Measurements from ENCODE around the gene BEND7.
A peak's percentile ranks its signal among the peaks of the same experiment; 100 is the strongest.

BEND7 gene

GRCh38 chr10:13520194-13520593, 8.6 kb downstream of the BEND7 start:
- no peak for DNase-seq

GRCh38 chr10:13518076-13518692, 10.6 kb downstream of the BEND7 start:
- no peak for DNase-seq

DNA sequence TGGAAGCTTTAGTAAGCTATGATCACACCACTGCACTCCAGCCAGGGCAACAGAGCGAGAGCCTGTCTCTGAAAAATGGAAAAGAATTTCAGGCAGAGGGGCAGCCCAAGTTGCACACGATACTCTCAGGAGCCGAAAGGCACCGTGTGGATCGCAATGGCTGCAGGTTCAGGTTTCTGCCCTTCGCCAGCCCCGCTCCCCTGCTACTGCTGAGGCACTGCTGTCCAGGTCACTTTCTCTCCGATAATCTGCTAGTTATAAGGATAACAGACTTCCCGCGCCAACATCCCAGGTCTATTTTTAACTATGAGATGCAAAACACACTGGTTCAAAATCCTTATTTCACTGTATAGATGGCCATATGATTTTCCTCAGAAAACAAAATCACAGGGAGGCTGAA, 11.1 kb downstream of the BEND7 start:
- DNase-seq, result no peak

GRCh38 chr10:13516176-13516575, 12.6 kb downstream of the BEND7 start:
- no peak for DNase-seq

GRCh38 chr10:13515467-13515866, 13.3 kb downstream of the BEND7 start:
- no peak for DNase-seq

DNA sequence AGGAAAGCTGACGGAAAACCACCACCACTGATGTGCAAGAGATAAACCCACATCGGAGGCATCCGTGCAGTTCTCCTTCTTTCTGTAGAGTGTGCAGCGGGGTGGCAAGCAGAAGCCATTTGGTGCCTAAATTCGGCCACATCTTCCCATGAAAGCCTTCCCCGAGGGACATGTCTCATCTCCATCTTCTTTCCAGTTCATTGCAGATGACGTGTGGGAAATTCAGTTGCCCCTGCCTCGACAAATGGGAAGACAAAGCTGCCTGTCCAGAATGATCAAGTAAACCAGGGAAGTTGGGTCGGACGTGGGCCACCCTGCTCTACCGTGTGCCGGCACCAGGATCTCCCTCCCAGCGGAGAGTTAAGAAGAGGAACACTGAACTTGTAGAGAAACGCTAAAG, 14.5 kb downstream of the BEND7 start:
- DNase-seq, result no peak

DNA sequence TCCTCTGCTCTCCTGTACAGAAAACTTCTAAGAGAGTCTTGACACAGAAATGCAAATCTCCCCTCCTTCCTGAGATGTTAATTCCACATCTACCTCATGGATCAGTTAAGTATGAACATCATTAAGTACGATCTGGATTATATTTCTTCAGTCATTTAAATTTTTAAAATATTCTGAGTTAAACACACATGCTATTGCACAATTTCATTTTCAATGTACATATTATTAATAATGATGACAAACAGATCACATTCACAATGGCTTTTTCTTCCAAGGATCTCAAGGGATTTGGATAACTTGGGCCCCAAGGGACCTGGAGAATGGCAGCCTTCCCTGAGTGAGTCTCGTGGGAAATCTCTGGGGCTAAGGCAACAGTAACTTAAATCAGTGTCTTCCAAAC, 16.2 kb downstream of the BEND7 start:
- no peak for DNase-seq

DNA sequence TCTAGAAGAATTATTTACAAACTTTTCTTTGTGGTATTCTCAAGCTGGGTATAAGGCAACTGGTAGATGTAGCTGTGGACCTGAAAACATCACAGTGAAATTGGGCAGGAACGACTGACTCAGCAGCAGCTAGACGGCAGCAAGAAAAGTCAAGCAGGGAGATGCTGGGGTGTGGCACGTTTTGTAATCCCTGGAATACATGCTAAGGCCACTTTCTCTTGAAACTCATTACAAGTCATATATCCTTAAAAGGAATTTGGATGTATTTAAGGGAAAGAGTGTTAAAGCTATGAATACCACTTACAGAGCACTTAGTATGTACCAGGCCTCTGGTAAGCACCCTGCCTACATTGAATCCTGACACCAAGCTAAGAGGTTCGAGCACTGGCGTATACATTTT, 17.4 kb downstream of the BEND7 start:
- DNase-seq, result no peak

GRCh38 chr10:13505052-13505680, 23.6 kb downstream of the BEND7 start:
- no peak for DNase-seq

- DNase-seq, result no peak
Observed at GRCh38 chr10:13503745-13504463, 24.9 kb downstream of the BEND7 start.

DNA sequence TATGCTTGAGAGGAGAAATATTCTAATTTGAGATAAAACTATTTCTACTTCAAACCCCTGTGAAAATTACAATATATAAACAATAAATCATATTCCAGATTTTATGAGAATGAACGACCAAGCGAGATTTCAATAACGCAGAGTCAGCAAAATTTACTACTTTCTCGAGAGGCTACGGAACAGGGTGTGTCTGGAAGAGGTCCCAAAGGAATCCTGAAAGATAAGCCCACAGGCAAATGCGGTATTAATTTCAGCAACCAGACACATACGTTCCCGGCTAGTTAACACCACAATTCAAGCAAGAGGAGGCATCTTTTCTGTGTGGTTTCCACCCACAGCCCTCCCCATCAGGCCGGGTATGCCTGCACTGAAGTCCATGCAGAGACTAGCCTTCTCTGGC, 26.4 kb downstream of the BEND7 start:
- no peak for DNase-seq

DNA sequence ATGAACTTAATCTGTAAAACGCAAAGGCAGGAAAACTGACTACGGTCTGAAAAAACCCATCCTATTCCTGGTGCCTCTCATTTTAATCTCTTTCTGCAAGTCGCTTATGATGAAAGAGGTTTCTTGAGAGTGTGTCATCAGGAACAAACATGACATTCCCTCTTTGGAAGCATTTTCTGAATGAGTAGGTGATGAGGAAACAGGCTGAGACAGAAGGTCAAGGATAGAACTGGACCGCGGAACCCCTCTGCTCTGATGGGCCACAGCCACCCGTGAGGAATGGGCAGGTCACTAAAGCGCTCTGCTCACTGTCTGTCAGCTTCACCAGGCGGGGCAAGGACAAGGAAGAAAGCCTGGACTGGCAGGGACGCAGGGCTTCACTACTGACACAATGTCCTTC, 28.6 kb downstream of the BEND7 start:
- no peak for DNase-seq

- no peak for DNase-seq
Observed at GRCh38 chr10:13499150-13499549, 29.7 kb downstream of the BEND7 start.

GRCh38 chr10:13496931-13497330, 31.9 kb downstream of the BEND7 start:
- DNase-seq, result no peak

GRCh38 chr10:13496164-13496563, 32.6 kb downstream of the BEND7 start:
- DNase-seq, result no peak

DNA sequence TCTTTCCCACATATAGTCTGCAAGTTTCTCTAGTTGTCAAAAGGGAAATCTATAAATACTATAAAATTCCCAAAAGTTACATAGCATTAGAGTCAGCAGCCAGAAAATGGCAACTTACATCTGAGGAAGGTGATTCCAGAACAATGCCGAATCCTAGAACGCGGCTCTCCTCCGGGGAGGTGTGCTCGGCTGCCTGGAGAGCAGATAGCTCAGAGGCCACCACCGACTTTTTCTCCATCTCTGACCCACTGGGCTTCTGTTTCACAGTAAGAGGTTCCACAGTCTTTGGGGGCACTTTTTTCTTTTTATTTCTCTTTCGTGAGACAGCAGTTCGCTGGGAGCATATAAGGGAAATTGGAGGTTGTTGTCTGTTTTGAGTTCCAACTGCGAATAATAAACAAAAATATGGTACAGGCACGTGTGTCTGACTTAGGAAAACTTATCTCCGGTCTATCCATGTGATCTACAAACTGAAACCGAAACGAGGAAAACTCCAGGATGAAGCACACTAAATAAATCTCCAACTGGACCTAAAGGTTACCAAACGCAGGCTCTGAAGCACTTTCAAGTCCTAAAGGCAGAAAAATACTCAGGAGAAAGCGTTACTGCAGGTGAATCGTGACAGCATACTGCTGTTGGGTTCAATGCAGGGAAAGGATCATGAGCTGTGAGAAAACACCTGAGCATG, 36.2 kb downstream of the BEND7 start:
- DNase-seq, result no peak

GRCh38 chr10:13491747-13492360, 37.0 kb downstream of the BEND7 start:
- DNase-seq, result no peak

- no peak for DNase-seq
Observed at GRCh38 chr10:13490503-13490902, 38.3 kb downstream of the BEND7 start.

DNA sequence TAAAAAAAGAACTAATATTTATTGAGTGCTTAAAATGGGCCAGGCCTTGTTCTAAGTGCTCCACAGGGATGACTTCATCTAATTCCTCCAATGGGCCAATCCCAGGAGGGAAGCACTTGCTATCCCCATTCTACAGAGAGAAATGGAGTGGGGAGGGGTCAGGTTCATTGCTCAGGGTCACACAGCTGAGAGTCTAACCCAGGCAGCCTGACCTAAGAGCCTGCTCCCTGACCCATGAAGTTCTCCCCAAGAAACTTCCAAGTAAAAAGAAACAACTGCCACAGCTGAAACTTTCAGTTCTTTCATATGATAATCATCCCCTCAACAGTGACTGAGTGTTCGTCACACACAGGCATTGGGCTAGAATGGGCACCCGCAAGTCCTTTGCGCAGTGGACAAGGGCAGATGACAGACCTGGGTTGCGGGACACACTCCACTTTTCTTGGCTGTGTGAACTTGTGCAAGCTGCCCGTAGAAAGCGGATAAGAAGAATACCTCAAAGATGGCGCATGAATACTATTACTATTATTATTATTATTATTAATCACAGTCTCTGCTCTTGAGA, 39.7 kb downstream of the BEND7 start:
- no peak for DNase-seq

DNA sequence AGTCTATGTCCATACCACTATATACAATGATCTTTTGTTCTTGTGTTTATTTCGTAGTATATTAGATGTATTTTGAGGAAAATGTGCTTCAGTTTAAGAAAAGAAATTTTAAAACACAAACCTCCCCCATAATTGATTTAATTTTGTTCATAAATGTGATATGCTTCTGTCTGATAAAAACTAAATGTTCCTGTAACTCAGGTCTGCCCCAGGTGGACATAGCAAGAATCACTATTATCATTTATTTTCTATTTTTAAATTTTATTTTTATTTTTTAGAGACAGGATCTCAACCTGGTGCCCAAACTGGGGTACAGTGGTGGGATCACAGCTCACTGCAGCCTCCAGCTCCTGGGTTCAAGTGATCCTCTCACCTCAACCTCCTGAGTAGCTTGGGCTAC, 43.2 kb downstream of the BEND7 start:
- DNase-seq, result no peak

DNA sequence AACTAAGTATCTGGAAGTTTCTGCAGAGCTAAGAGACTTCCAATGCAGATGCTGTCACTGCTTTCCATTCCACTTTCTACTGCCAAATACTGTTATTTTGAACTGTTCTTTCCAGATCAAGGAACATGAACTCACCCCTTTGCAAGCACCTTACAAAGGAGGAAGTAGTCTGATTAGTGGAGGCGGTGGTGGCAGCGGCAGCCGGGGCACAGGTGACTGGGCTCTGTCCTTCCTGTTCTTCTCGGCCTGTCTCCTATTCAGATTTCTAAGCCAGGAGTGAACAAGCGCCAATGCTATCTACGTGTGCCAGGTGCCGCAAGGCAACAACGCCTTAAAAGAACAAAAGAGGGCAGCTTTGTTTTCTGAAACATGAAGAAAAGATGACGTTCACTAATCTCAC, 44.9 kb downstream of the BEND7 start:
- DNase-seq, result peak; percentile 27

- DNase-seq, result no peak
Observed at GRCh38 chr10:13483073-13483472, 45.7 kb downstream of the BEND7 start.

GRCh38 chr10:13481690-13482089, 47.1 kb downstream of the BEND7 start:
- no peak for DNase-seq

Data from CD4-positive, alpha-beta T cell treated with Interleukin-15 for 1 hour (primary cell).